Vagina (tissue), 2 donors: ENCODE data around the gene MAMLD1. TPM values are rescaled to one million over a fixed set of nuclear protein-coding genes. Genes with fewer than 3 reads are reported as not detected.

Experiments used
- DNase-seq, 2 donors: peaks; one replicate each; pipeline ENCODE4 v3.0.0-alpha.2; 2017; ENCODE audit errors: extremely low spot score in 2 of 2
- H3K27ac ChIP-seq: fragments of 200-600 bp; sonication (generic); one replicate; pipeline ENCODE4 v1.5.1; 2019
- H3K27me3 ChIP-seq: fragments of 200-600 bp; sonication (generic); one replicate; pipeline ENCODE4 v1.5.1; 2019
- H3K36me3 ChIP-seq, 2 donors: fragments of 200-600 bp; sonication (generic); one replicate each; pipeline ENCODE4 v1.5.1; 2017 to 2019
- H3K4me1 ChIP-seq: fragments of 200-600 bp; sonication (generic); one replicate; pipeline ENCODE4 v1.5.1; 2019
- H3K4me3 ChIP-seq, 2 donors: fragments of 200-600 bp; sonication (generic); 1 replicate in 1 of 2; 2 replicates in 1 of 2; pipeline ENCODE4 v1.5.1; 2016 to 2019
- H3K9me3 ChIP-seq: fragments of 200-600 bp; sonication (generic); one replicate; pipeline ENCODE4 v1.5.1; 2019
- CTCF ChIP-seq, 3 experiments: fragments of 450-650 bp in 2 of 3; fragments of 200-600 bp in 1 of 3; sonication (generic) in 1 of 3; IDR thresholded peaks; one replicate each; pipeline ENCODE4 v1.5.1; 2017 to 2019; ENCODE audit warnings: antibody characterized with exemption in 3 of 3, mild to moderate bottlenecking in 2 of 3, moderate library complexity in 2 of 3
- POLR2A ChIP-seq, 2 donors: fragments of 450-650 bp; IDR thresholded peaks; one replicate each; pipeline ENCODE4 v1.6.1; 2017; ENCODE audit warnings: antibody characterized with exemption in 2 of 2, mild to moderate bottlenecking in 2 of 2, moderate library complexity in 2 of 2
- POLR2AphosphoS5 ChIP-seq, 2 donors: sonication (generic); formaldehyde crosslinking; IDR thresholded peaks; one replicate each; pipeline ENCODE4 v1.9.0; 2017; ENCODE audit warnings: antibody characterized with exemption in 2 of 2, mild to moderate bottlenecking in 2 of 2, low read depth in 1 of 2; ENCODE audit not compliant: insufficient read depth in 1 of 2
- intact Hi-C: fragments of 100-400 bp; cut with DNase I; formaldehyde crosslinking; loops from one replicate; pipeline ENCODE4 v1.15.1; 2023
- total RNA-seq: library from RNA; depleted of rRNA; stranded (reverse); fragments of >200 nt; gene quantifications from one replicate; pipeline ENCODE4 v1.2.3, GENCODE V29; 2016

Gene MAMLD1
- total RNA-seq, 1 donor from 2014 or later: 3.2 TPM

DNA sequence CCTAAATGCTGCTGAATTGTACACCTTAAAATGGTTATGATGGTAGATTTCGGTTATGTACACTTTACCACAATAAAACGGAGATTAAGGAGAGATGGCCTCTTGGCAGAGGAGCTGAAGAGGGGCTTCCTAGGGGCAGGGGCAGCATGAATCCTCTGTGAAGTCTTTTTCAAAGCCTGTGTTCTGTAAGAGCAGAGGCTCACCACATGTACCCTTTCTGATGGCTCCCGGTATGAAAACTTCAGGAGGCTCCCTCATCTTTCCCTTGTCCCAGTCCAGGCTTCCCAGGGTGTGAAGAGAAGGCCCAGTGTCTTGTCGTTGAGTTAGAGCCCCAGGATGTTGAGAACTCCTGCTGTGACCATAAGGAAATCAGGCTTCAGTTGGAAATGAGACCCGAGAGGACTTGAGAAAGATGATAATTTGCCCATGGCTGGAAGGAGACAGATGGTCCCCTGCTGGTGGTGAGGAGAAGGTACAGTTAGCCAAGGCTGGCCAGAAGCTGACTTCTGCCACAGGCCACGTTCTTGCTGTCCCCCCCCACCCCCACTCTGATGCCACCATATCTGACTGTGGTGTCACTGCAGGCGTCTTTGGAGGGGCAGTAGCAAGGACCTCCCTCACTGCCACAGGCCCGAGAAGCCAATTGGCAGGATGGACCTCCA is 173.5 kb downstream of the MAMLD1 start:
- TF ChIP-seq CTCF (IDR thresholded peaks at IDR 0.05): no peak
- no peak for TF ChIP-seq POLR2AphosphoS5 (IDR thresholded peaks at IDR 0.05; ENCODE audit: insufficient read depth in 1 of 2, low read depth in 1 of 2)
- no peak for TF ChIP-seq POLR2A (IDR thresholded peaks at IDR 0.05)
- Histone ChIP-seq H3K27ac (no peak overlapping the region), H3K27me3 (no peaks in the 10 kb centered on the region), H3K9me3 (no peaks in the 10 kb centered on the region), H3K4me3 (no peak overlapping the region), H3K36me3 (no peaks in the 10 kb centered on the region), H3K4me1 (no peaks in the 10 kb centered on the region)
- DNase-seq: no peak
- intact Hi-C loops: no loop called here

GRCh38 chrX:150537851-150538250 is 174.7 kb downstream of the MAMLD1 start:
- no peak for DNase-seq
- Histone ChIP-seq H3K4me1 (no peaks in the 10 kb centered on the region), H3K27me3 (no peaks in the 10 kb centered on the region), H3K36me3 (no peaks in the 10 kb centered on the region), H3K9me3 (no peaks in the 10 kb centered on the region), H3K27ac (no peak overlapping the region), H3K4me3 (no peak overlapping the region)
- TF ChIP-seq POLR2AphosphoS5 (IDR thresholded peaks at IDR 0.05; ENCODE audit: insufficient read depth in 1 of 2, low read depth in 1 of 2) (no peak), POLR2A (IDR thresholded peaks at IDR 0.05) (no peak), CTCF (IDR thresholded peaks at IDR 0.05) (no peak)
- intact Hi-C loops: no loop called here

GRCh38 chrX:150540965-150541364 is 177.8 kb downstream of the MAMLD1 start:
- no peak for DNase-seq
- H3K9me3 ChIP-seq: no peaks in the 10 kb centered on the region
- intact Hi-C loops: no loop called here

GRCh38 chrX:150542846-150543229 is 179.7 kb downstream of the MAMLD1 start:
- Histone ChIP-seq H3K4me1 (peaks cover 10% of the 10 kb centered on the region), H3K36me3 (no peaks in the 10 kb centered on the region), H3K27me3 (no peaks in the 10 kb centered on the region), H3K4me3 (no peak overlapping the region), H3K9me3 (no peaks in the 10 kb centered on the region), H3K27ac (no peak overlapping the region)
- intact Hi-C loops: no loop called here
- TF ChIP-seq CTCF (IDR thresholded peaks at IDR 0.05): no peak
- TF ChIP-seq POLR2AphosphoS5 (IDR thresholded peaks at IDR 0.05; ENCODE audit: insufficient read depth in 1 of 2, low read depth in 1 of 2): no peak
- TF ChIP-seq POLR2A (IDR thresholded peaks at IDR 0.05): no peak
- no peak for DNase-seq

More at GRCh38 chrX:150540965-150541364, 177.8 kb downstream of the MAMLD1 start:
- Histone ChIP-seq H3K27me3 (no peaks in the 10 kb centered on the region), H3K4me3 (no peak overlapping the region), H3K27ac (no peak overlapping the region), H3K36me3 (no peaks in the 10 kb centered on the region), H3K4me1 (no peaks in the 10 kb centered on the region)
- TF ChIP-seq POLR2A (IDR thresholded peaks at IDR 0.05) (no peak), CTCF (IDR thresholded peaks at IDR 0.05) (no peak), POLR2AphosphoS5 (IDR thresholded peaks at IDR 0.05; ENCODE audit: insufficient read depth in 1 of 2, low read depth in 1 of 2) (no peak)
